Loucy (cell line): ENCODE data around the gene CDS2.

Experiments
- H2AFZ ChIP-seq: fragments of 200-600 bp; sonication (generic); 2 replicates; pipeline ENCODE4 v1.6.0; 2016; ENCODE audit warnings: antibody characterized with exemption, mild to moderate bottlenecking, low read length, moderate library complexity
- H3F3A ChIP-seq: fragments of 200-600 bp; 2 replicates; pipeline ENCODE4 v1.6.0; 2016; ENCODE audit warnings: antibody characterized with exemption, low read depth, mild to moderate bottlenecking
- H3K27me3 ChIP-seq: fragments of 200-600 bp; sonication (generic); 2 replicates; pipeline ENCODE4 v1.6.1; 2014; ENCODE audit warnings: low read length, mild to moderate bottlenecking; ENCODE audit not compliant: insufficient read depth, poor library complexity, severe bottlenecking
- H3K36me3 ChIP-seq: fragments of 200-600 bp; sonication (generic); 2 replicates; pipeline ENCODE4 v1.6.1; 2016; ENCODE audit warnings: low read length; ENCODE audit not compliant: insufficient read depth
- H3K4me1 ChIP-seq: fragments of 200-600 bp; sonication (generic); 2 replicates; pipeline ENCODE4 v1.5.1; 2014; ENCODE audit warnings: low read length, mild to moderate bottlenecking; ENCODE audit not compliant: insufficient read depth, poor library complexity, severe bottlenecking
- H3K4me2 ChIP-seq: fragments of 200-600 bp; sonication (generic); 2 replicates; pipeline ENCODE4 v1.6.0; 2014; ENCODE audit warnings: antibody characterized with exemption, low read length, low read depth, mild to moderate bottlenecking; ENCODE audit not compliant: poor library complexity, severe bottlenecking
- H3K4me3 ChIP-seq: fragments of 200-600 bp; sonication (generic); 2 replicates; pipeline ENCODE4 v1.5.1; 2014; ENCODE audit warnings: low read length, mild to moderate bottlenecking, mixed read lengths; ENCODE audit not compliant: poor library complexity, severe bottlenecking
- H3K79me2 ChIP-seq: fragments of 200-600 bp; sonication (generic); 2 replicates; pipeline ENCODE4 v1.6.1; 2014; ENCODE audit warnings: low read length; ENCODE audit not compliant: insufficient read depth
- H3K9ac ChIP-seq: fragments of 200-600 bp; sonication (generic); 2 replicates; pipeline ENCODE4 v1.6.0; 2014; ENCODE audit warnings: mild to moderate bottlenecking, low read depth, low read length, moderate library complexity; ENCODE audit not compliant: poor library complexity, severe bottlenecking
- H3K9me2 ChIP-seq: fragments of 200-600 bp; sonication (generic); replicated peaks from 2 replicates; pipeline ENCODE4 v1.6.1; 2016; ENCODE audit warnings: low read depth, low read length, mixed read lengths
- H3K9me3 ChIP-seq: fragments of 200-600 bp; sonication (generic); 2 replicates; pipeline ENCODE4 v1.6.1; 2014; ENCODE audit warnings: mild to moderate bottlenecking, antibody characterized with exemption, low read length, low read depth; ENCODE audit not compliant: insufficient read depth
- H4K20me1 ChIP-seq: fragments of 200-600 bp; sonication (generic); 2 replicates; pipeline ENCODE4 v1.6.0; 2014; ENCODE audit warnings: antibody characterized with exemption, low read length, mild to moderate bottlenecking; ENCODE audit not compliant: insufficient read depth, poor library complexity, severe bottlenecking
- CTCF ChIP-seq: fragments of 200-600 bp; sonication (generic); conservative IDR thresholded peaks from 2 replicates; pipeline ENCODE4 v1.5.1; 2014; ENCODE audit warnings: mild to moderate bottlenecking, antibody characterized with exemption, low read length
- EZH2phosphoT487 ChIP-seq: fragments of 200-600 bp; IDR thresholded peaks from 2 replicates; pipeline ENCODE4 v1.6.1; 2018; ENCODE audit warnings: antibody characterized with exemption, mild to moderate bottlenecking, moderate library complexity, borderline replicate concordance

CDS2 gene

GRCh38 chr20:5113615-5113986 is 13.2 kb upstream of the CDS2 start:
- Histone ChIP-seq H3K4me2 (peak overlapping the region; percentile 91), H3K4me3 (peak overlapping the region; percentile 80), H3K36me3 (peaks cover 57% of the 10 kb centered on the region), H4K20me1 (peaks cover 52% of the 10 kb centered on the region), H3K4me1 (peaks cover 37% of the 10 kb centered on the region), H3K79me2 (peaks cover 84% of the 10 kb centered on the region), H3F3A (peaks cover 22% of the 10 kb centered on the region), H3K27me3 (peaks cover 5% of the 10 kb centered on the region), H3K9ac (peak overlapping the region; percentile 80), H3K9me2 (no peaks in the 10 kb centered on the region), H2AFZ (no peak overlapping the region), H3K9me3 (no peaks in the 10 kb centered on the region)
- TF ChIP-seq CTCF (no peak), EZH2phosphoT487 (no peak)

- no peak for TF ChIP-seq EZH2phosphoT487
- no peak for TF ChIP-seq CTCF
- H3K4me2 ChIP-seq, result peak overlapping the region; percentile 91
- peaks cover 91% of the 10 kb centered on the region for H3K79me2 ChIP-seq
- H3K27me3 ChIP-seq, result peaks cover 10% of the 10 kb centered on the region
- H4K20me1 ChIP-seq, result peaks cover 60% of the 10 kb centered on the region
- H3K4me1 ChIP-seq, result peaks cover 38% of the 10 kb centered on the region
- H2AFZ ChIP-seq, result no peak overlapping the region
- no peaks in the 10 kb centered on the region for H3K9me2 ChIP-seq
- H3F3A ChIP-seq, result peaks cover 22% of the 10 kb centered on the region
- H3K36me3 ChIP-seq, result peaks cover 56% of the 10 kb centered on the region
- H3K4me3 ChIP-seq, result no peak overlapping the region
- no peaks in the 10 kb centered on the region for H3K9me3 ChIP-seq
- no peak overlapping the region for H3K9ac ChIP-seq
These were observed 12.4 kb upstream of the CDS2 start for GRCh38 chr20:5114403-5114802.

- Histone ChIP-seq H3K4me1 (peaks cover 44% of the 10 kb centered on the region), H3K9me2 (no peaks in the 10 kb centered on the region), H3K9me3 (no peaks in the 10 kb centered on the region), H2AFZ (no peak overlapping the region), H3K9ac (peak overlapping the region; percentile 99), H3K4me2 (peak overlapping the region; percentile 97), H3K4me3 (peak overlapping the region; percentile 97), H4K20me1 (peaks cover 62% of the 10 kb centered on the region), H3K36me3 (peaks cover 56% of the 10 kb centered on the region), H3K27me3 (peaks cover 10% of the 10 kb centered on the region), H3K79me2 (peaks cover 83% of the 10 kb centered on the region), H3F3A (peaks cover 22% of the 10 kb centered on the region)
- TF ChIP-seq CTCF, result no peak
- TF ChIP-seq EZH2phosphoT487, result no peak
These were observed 9.9 kb upstream of the CDS2 start for GRCh38 chr20:5116875-5117274.
